Epithelial cell of proximal tubule (primary cell): ENCODE data around the gene COL2A1. TPM values are rescaled to one million over a fixed set of nuclear protein-coding genes. Genes with fewer than 3 reads are reported as not detected.

ENCODE experiments used
- DNase-seq: peaks from one replicate; pipeline ENCODE4 v3.0.0-alpha.2; 2011; ENCODE audit warnings: low read depth
- H3K4me3 ChIP-seq: 2 replicates; pipeline ENCODE4 v1.5.1; 2011; ENCODE audit warnings: low read depth, mild to moderate bottlenecking, low read length
- total RNA-seq: library from RNA; depleted of rRNA; stranded (reverse); fragments of >200 nt; gene quantifications from 2 replicates; pipeline ENCODE4 v1.2.3, GENCODE V29; 2015
- TF ChIP-seq, protein P1 (sequence below): conservative IDR thresholded peaks from 2 replicates; pipeline ENCODE4 v1.5.1; 2012; ENCODE audit warnings: low read depth, mild to moderate bottlenecking, low read length

The COL2A1 gene
- total RNA-seq, 1 donor from 2014 or later = 0.69 TPM

DNA sequence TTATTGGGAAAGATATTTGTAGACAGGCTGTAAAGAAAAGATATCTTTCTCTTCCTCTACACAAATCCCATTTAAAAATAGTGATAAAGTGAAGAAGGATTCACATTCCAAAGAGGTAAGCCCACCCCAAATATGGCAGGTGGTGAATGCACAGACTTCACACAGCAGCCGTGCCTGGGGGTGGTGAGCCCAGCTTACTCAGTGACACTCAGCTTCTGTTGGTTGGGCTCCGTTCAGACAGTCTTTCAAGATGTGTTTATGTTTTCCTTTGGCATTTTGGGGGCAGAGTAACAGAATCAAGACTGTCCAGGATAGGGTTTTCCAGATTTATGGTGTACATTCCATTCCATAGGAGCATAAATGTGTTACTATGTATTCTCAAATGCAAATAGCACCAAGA is 4.1 kb upstream of the COL2A1 start:
- DNase-seq = no peak
- H3K4me3 ChIP-seq = no peak overlapping the region
- TF ChIP-seq, protein P1, sequence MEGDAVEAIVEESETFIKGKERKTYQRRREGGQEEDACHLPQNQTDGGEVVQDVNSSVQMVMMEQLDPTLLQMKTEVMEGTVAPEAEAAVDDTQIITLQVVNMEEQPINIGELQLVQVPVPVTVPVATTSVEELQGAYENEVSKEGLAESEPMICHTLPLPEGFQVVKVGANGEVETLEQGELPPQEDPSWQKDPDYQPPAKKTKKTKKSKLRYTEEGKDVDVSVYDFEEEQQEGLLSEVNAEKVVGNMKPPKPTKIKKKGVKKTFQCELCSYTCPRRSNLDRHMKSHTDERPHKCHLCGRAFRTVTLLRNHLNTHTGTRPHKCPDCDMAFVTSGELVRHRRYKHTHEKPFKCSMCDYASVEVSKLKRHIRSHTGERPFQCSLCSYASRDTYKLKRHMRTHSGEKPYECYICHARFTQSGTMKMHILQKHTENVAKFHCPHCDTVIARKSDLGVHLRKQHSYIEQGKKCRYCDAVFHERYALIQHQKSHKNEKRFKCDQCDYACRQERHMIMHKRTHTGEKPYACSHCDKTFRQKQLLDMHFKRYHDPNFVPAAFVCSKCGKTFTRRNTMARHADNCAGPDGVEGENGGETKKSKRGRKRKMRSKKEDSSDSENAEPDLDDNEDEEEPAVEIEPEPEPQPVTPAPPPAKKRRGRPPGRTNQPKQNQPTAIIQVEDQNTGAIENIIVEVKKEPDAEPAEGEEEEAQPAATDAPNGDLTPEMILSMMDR = no peak

DNA sequence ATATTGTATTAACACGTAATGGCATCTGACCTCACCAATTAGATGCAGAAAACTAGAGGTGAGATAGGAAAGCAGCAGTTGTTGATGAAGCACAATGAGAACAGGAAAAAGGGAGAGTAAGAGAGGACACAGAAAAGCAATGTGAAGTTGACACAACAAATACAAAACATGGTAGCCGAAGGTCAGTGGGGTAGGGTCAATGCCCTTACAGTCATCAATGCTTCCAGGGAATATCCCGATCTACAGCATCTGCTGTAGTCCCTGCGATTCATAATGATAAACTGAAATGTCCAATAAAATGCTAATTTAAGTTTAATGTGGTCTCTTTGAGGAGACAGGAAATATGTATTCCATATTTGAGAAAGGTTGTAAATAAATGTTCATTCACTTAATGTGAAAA is 2.9 kb upstream of the COL2A1 start:
- TF ChIP-seq, protein P1 = no peak
- H3K4me3 ChIP-seq = no peak overlapping the region
- DNase-seq = no peak

DNA sequence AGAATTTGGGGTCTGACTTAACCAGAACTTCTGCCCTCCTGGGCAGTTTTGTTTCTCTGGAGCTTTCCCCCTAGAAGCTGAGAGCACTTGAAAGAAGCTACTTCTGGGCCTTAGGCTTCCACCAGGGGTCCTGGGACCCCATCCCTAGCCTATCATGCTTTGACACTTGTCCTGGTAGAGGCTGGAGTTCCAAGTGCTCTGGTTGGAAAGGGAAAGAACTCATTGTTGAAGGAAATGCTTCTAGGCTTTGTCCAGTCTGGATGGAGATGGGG is 1.4 kb upstream of the COL2A1 start:
- TF ChIP-seq, protein P1 = no peak
- DNase-seq = no peak
- no peak overlapping the region for H3K4me3 ChIP-seq

DNA sequence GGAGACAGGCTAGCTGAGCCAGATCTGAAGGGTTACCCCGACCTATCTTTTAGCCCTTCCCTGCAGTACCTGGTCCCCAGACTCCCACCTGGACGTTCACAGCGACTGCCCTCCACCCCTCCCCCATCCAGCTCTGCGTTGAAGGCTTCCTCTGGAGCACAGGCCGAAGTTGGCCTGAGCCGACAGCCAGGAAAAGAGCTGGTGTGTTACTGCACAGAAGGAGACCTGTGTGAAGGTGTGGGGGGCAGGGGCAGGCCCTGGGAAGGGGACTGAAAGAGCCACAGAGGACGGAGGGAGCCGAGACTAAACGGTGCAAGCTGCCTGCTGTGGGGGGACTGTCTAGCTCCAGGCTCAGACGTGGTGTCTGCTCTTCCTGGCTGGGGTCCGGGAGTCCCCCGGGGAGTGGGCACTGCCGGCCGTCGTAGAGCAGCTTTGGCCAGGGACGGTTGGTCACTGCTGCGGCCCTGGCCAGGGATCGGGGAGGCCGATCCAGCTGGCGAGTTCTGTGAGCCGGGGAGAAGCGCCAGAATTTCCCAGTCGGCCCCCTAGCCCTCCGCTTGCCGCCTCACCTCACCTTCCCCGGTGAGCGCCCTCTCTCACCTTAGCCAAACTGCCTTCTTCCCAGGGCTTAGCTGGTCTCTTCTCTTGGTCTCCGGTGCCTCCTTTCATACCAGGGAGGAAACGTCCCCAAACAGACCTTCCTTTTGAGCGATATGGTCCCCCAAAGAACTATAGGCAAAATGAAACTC is 899 bp upstream of the COL2A1 start:
- TF ChIP-seq, protein P1 = no peak
- no peak overlapping the region for H3K4me3 ChIP-seq
- no peak for DNase-seq

DNA sequence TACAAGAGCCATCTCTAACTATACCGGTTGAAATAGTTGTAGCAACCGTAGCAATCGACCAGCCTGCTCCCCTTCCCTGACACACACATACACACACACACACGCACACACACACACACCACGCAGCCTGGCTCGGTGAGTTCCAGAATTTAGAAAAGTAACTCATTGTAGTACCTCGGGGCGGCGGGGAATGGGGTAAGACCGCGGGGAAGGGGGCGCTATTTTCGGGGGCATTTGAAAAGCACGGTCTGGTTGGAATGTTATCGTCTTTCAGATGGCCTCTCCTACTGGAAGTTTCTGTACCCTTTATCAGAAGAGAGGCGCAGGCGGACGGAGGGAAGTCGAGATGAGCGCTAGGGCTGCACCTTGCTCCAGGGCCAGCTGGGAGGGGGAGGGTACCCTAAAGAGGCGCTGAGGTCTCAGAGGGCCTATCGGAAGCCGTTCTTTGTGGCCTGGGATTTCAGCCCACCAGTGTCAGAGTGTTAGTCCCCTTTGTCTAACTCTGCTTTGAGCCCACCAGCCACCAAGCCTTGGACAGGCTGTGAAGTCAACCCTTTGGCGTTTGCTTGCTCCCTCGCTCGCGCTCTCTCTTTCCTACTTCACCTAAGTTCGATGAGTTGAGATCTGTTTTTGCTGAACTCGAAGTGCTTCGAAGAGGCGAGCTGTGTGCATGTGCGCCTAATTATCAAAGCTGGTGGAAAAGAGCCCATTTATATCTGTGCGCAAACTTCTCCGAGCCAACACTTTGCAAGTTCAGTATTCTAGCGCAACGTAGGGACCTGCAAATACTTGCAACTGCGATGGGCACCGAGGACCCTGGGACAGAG is 837 bp downstream of the COL2A1 start:
- no peak overlapping the region for H3K4me3 ChIP-seq
- TF ChIP-seq, protein P1 = no peak
- no peak for DNase-seq

DNA sequence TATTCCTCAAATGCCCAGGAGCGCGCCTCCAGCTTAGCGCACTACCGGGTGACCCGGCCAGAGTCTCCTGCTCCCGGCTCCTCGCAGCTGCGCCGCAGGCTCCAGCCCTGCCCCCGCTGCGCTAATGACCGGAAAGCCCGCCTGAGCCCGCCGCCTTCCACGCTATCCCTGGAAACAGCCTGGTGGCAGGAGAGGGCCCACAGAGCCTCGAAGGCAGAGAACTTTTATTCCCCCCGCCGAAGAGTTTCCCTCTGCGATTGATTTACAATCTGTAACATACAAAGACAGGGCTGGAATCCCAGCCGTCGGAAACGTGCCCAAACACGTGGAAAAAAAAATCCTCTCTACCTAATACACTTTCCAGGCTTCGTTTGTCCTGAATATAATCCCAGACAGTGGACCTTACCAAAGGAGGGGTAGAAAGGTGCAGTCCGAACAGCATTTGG is 1.5 kb downstream of the COL2A1 start:
- DNase-seq = no peak
- TF ChIP-seq, protein P1 = no peak
- H3K4me3 ChIP-seq = no peak overlapping the region

DNA sequence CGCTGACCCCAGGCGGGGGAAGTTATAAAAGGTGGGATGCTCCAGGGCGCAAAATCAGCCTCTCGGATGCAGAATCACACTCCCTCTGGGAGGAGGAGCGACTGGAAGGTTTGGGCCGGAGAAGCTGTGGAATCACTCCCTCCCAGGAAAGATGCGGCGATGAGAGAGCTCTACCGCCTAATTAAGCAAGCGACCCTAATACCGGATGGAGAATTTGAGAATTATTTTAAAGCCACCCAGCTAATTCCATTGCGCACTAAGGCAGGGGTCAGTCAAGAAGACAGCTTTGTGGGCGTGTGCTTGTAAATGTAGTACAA is 1.9 kb downstream of the COL2A1 start:
- DNase-seq = no peak
- H3K4me3 ChIP-seq = peak overlapping the region; percentile 55
- TF ChIP-seq, protein P1 = no peak
